ENCODE data around the gene PTH2. TPM values are rescaled to one million over a fixed set of nuclear protein-coding genes. Genes with fewer than 3 reads are reported as not detected.

The PTH2 gene
- total and polyA plus RNA-seq, 10 of the 15 experiments (the other 5 are each of a cell fraction or from before 2014, with no cell fraction given), result not detected

- no peak for TF ChIP-seq CEBPZ (IDR thresholded peaks at IDR 0.05; ENCODE audit: low read depth, low read length)
- TF ChIP-seq BCL11A (IDR thresholded peaks at IDR 0.05; ENCODE audit: low read depth, low read length), result no peak
- TF ChIP-seq BMI1 (IDR thresholded peaks at IDR 0.05; ENCODE audit: borderline replicate concordance), result no peak
- TF ChIP-seq NFYB (IDR thresholded peaks at IDR 0.05; ENCODE audit: insufficient read depth, low read depth, low read length), result peak; percentile 88
- TF ChIP-seq SKIL (IDR thresholded peaks at IDR 0.05; ENCODE audit: low read depth, poor library complexity, severe bottlenecking), result peak; percentile 42
- no peak for TF ChIP-seq ESRRA (IDR thresholded peaks at IDR 0.05; ENCODE audit: low read length)
- TF ChIP-seq SUPT20H (IDR thresholded peaks at IDR 0.05; ENCODE audit: borderline replicate concordance, control insufficient read depth, low read depth, low read length), result no peak
- TF ChIP-seq SMAD1 (IDR thresholded peaks at IDR 0.05; ENCODE audit: low read depth, partially characterized antibody), result peak; percentile 97
- 0 out of 2 replicates have a peak, but pooled peaks have one; percentile 47 for TF ChIP-seq NKRF (conservative IDR thresholded peaks at IDR 0.05)
- no peak for TF ChIP-seq ETV6 (conservative IDR thresholded peaks at IDR 0.05 in 1 of 2, IDR thresholded peaks at IDR 0.05 in 1 of 2; ENCODE audit: borderline replicate concordance in 1 of 2, low read depth in 1 of 2)
- peak; percentile 97 for TF ChIP-seq PML (IDR thresholded peaks at IDR 0.05; ENCODE audit: low read length)
- no peak for TF ChIP-seq YBX1 (IDR thresholded peaks at IDR 0.05)
- TF ChIP-seq ATF2 (IDR thresholded peaks at IDR 0.05; ENCODE audit: low read length), result no peak
- TF ChIP-seq HSF1 (IDR thresholded peaks at IDR 0.05; ENCODE audit: low read depth, low read length), result no peak
Measured at GRCh38 chr19:49453013-49453756, 29.9 kb upstream of the PTH2 start, which contains the start of gene ALDH16A1 (continued).

Measured in GM12878 (cell line).